Measurements from ENCODE around the gene POPDC2.

- TF ChIP-seq CTCF (IDR thresholded peaks at IDR 0.05) (no peak), POLR2A (IDR thresholded peaks at IDR 0.05) (no peak)
Observed at GRCh38 chr3:119628816-119629445, 31.5 kb downstream of the POPDC2 start.
